Measurements from ENCODE around the gene HTRA3.

Gene HTRA3

DNA sequence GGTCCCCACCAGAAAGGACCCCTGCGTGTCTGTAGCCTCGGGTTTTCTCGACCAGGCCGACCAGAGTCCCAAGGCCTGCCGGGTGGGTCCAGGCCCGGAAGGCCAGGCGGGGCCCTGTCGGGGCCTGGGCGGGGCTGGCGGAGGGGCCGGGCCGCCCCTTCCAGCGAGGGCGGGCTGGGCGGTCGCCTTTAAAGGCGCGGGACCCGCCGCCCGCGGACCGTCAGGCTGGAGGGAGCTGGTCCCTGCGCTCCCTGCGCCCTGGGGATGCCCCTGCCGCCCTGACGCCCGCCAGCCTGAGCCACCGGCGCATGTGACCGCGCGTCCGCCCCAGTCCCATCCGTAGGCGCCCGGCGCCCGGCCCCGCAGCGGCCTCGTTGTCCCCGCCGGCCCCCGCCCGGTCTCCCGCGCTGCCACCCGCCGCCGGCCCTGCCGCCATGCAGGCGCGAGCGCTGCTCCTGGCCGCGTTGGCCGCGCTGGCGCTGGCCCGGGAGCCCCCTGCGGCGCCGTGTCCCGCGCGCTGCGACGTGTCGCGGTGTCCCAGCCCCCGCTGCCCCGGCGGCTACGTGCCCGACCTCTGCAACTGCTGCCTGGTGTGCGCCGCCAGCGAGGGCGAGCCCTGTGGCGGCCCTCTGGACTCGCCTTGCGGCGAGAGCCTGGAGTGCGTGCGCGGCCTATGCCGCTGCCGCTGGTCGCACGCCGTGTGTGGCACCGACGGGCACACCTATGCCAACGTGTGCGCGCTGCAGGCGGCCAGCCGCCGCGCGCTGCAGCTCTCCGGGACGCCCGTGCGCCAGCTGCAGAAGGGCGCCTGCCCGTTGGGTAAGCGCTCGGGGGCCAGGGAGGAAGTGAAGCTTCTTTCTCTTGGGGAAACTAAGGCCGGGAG lies at the start of gene HTRA3:
HTRA3 (plus strand) TSS at position 220 of the 883 bp plus-strand sequence; CDS start at position 435, 215 bp downstream.
- no peak for DNase-seq

DNA sequence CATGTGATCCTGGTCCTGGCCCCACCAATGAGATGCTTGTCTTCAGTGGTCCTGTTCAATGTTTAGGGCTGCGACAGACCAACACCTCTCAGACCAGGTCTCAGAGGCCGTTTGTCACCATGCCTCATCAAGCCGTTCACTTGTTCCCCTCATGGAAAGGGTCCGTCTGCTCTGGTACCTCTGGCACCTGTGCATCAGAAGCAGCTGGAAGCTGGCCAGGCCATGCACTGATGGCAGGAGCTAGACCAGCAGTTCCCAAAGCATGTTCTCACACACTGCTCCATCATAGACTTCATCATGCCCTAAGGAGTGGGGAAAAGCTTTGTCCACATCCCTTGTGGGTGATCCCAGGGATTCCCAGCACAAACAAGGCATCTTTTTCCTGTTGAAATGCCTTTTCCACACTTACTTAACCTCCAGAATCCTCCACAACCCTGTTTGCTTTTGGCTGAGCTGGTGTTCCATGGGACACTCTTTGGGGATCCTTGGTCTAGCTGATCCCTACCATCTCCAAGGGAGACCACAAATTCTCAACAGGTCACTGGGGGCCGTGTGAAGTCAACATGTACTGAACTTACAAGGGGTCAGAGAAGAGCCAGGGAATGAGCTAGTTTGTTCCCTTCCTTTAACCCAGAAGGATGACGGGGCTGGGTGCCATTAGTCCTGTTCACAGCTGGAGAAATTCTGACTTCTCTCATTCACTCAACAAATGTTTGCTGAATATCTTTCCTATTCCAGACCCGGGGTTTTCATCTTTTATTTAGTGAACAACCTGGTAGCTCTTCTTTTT lies 48.7 kb upstream of the HTRA3 start:
- no peak for DNase-seq

GRCh38 chr4:8221476-8221875 lies 48.1 kb upstream of the HTRA3 start:
- DNase-seq: peak; percentile 41 to 50

GRCh38 chr4:8221985-8222384 lies 47.6 kb upstream of the HTRA3 start:
- no peak for DNase-seq

GRCh38 chr4:8222609-8223388 lies 46.8 kb upstream of the HTRA3 start:
- DNase-seq: no peak

- DNase-seq: no peak
Measured at GRCh38 chr4:8224267-8224974, 45.1 kb upstream of the HTRA3 start.

DNA sequence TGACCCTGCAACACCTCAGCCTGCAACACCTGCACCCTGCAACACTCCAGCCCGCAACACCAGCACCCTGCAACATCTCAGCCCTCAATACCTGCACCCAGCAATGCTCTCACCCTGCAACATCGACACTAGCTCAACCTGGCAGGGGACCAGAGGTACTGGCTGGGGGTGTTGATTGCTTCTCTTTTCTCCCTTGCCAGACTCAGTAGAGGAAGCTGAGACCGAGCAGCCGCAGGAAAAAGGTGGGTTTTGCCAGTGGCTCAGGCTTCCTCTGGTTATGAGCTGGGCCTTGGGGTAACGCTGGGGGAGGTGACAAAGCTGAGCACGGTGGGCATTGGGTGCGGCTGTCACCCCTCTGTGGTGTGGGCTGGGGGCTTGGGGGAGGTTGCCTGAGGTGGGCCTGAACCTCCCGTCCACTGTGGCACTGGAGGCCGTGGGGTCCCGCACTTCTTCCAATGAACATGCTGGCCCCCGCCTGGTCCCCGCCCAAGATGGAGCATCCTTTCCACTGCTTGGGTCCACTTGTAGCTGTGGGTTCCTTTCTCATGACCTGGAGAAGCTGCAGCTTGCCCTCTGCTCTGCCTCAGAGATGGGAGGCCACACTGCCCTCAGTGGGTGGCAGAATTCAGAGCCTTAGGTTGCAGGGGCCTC lies 44.5 kb upstream of the HTRA3 start:
- no peak for DNase-seq

DNA sequence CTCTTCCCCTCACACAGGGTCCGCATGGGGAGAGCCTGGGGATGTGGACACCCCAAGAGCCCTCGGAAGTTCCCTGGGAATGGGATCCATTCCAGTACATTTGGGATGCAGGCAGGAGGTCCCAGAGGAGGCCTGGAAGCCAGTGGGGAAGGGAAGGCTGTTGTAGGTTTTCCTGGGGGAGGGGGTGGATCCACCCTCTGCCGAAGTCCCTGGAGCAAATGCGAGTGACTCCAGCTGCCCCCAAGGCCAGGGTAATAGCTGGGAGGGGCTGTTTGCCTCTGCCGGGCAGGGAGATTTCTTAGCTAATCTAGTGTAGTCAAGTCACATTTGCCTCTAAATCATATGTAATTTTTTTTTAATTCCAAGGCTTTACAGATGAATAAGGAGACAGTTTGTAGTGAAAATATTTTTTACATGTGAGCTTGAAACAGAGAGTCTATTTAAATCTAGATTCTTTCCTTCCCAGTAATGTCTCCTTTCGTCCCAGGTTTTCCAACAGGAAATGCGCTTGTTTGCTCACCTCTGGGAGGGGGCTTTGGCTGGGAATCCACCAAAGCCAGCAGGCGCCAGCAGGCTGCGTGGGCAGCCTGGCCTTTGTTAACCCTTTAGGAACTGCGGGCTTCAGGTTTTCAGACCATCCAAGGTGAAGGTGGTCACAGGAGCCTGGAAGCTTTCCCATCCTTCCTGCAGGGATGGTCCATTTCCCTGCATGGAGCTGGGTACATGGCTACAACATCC lies 43.7 kb upstream of the HTRA3 start:
- DNase-seq: no peak

- no peak for DNase-seq
Measured at GRCh38 chr4:8227201-8227770, 42.3 kb upstream of the HTRA3 start.

GRCh38 chr4:8227771-8228318 lies 41.7 kb upstream of the HTRA3 start:
- no peak for DNase-seq

GRCh38 chr4:8228319-8229250 lies 41.0 kb upstream of the HTRA3 start:
- peak; percentile 65 to 70 for DNase-seq

DNA sequence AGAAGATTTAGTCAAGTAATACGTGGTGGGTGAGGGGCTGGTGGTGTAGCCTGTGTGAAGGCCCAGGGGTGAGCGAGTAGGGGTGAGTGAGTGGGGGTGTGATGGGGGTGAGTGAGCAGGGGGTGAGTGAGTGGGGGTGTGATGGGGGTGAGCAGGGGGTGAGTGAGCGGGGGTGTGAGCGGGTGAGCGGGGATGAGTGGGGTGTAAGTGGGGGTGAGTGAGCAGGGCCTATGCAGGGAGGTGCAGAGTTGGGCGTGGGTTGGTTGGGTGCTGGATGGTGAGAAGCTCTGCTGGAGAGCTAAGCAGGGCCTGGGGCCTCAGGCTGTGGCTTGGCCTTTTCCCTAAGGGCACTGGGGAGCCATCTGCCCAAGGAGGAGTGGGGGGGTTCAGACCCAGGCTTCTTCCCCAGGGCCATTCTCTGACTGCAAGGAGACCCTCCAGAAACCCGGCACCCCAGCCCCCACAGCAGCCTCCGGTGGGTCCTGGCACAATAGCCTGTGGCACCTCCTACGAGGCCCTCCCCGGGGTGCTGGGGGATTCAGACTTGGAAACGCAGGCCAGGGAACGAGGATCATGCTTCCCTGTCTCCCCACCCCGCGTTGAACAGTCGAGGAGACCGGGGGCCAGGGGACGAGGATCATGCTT lies 40.1 kb upstream of the HTRA3 start:
- peak in 1 of 2 donors; percentile 10 for DNase-seq

DNA sequence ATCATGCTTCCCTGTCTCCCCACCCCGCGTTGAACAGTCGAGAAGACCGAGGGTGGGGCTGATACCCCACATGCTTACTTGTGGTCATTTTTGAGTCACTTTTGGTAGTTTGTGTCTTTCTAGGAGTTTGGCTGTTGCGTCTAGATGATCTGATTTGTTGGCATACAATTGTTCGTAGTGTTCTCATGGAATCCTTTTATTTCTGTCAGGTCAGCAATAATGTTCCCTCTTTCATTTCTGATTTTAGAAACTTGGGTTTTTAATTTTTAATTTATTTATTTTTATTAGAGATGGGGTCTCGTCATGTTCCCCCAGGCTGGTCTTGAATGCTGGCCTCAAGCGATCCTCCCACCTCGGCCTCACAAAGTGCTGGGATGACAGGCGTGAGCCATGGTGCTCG lies 39.5 kb upstream of the HTRA3 start:
- no peak for DNase-seq

DNA sequence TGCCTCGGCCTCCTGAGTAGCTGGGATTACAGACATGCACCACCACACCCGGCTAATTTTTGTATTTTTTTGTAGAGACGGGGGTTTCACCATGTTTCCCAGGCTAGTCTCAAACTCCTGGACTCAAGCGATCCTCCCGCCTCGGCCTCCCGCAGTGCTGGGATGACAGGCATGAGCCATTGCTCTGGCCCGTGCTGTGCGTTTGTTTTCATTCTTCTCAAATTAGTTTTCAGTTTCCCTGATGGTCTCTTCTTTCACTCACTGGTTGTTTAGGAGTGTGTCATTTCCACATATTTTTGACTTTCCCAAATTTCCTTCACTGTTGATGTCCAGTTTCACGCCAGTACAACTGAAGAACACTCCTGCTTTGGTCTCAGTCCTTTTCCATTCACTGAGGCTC lies 38.7 kb upstream of the HTRA3 start:
- no peak for DNase-seq

GRCh38 chr4:8231551-8232049 lies 38.0 kb upstream of the HTRA3 start:
- DNase-seq: no peak

DNA sequence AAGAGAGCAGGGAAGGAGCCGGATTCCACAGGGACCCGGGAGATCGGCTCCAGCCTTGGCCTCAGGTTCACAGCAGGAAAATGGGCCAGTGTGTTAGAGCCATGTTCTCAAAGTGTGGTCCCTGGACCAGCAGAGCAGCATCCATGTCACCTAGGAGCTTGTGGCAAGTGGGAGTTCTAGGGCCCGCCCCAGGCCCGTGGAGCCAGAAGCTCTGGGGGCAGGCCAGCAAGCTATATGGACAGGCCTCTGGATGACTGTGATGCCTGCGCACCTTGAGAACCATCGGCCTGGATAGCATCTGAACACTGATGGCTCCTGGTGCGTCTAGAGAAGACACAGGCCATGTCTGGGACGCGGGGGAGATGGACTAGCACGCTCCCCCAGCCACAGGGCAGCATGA lies 36.8 kb upstream of the HTRA3 start:
- DNase-seq: no peak

DNA sequence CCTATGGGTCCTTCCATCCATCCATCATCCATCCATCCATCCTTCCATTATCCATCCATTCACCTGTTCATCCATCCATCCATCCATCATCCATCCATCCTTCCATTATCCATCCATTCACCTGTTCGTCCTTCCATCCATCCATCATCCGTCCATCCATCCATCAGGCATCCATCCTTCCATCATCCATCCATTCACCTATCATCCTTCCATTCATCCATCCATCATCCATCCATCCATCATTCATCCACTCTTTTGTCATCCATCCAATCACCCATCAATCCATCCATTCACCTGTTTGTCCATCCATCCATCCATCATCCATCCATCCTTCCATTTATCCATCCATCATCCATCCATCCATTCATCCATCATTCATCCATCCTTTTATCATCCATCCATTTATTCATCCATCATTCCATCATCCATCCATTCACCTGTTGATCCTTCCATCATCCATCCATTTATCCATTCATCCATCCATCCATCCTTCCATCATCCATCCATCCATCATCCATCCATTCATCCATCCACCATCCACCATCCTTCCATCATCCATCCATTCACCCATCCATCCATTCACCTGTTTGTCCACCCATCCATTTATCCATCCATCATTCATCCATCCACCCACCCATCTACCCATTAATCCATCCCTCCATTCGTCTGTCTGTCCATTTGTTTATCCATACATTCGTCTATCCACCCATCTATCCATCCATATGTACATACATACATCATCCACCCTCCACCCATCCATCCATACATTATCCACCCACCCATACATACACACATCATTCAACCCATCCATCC lies 35.7 kb upstream of the HTRA3 start:
- DNase-seq: no peak

- DNase-seq: no peak
Measured at GRCh38 chr4:8234715-8235114, 34.8 kb upstream of the HTRA3 start.

All from CD4-positive, alpha-beta T cell treated with Interferon alpha-2 for 1 hour (primary cell).